Hepatocyte (in vitro differentiated cells): ENCODE results near the gene SNTG2. TPM values are rescaled to one million over a fixed set of nuclear protein-coding genes. Genes with fewer than 3 reads are reported as not detected.

Experiments used
- DNase-seq: peaks from one replicate; pipeline ENCODE4 v3.0.0-alpha.2; 2016; ENCODE audit warnings: low spot score
- H2AFZ ChIP-seq: fragments of 200-600 bp; sonication (generic); 2 replicates; pipeline ENCODE4 v1.6.0; 2016; ENCODE audit warnings: antibody characterized with exemption, mild to moderate bottlenecking
- H3K27ac ChIP-seq: fragments of 200-600 bp; sonication (generic); 2 replicates; pipeline ENCODE4 v1.5.1; 2016; ENCODE audit warnings: mild to moderate bottlenecking
- H3K27me3 ChIP-seq: fragments of 200-600 bp; sonication (generic); 2 replicates; pipeline ENCODE4 v1.6.1; 2016
- H3K36me3 ChIP-seq: fragments of 200-600 bp; sonication (generic); replicated peaks from 2 replicates; pipeline ENCODE4 v1.5.1; 2016; ENCODE audit warnings: low read depth; ENCODE audit not compliant: insufficient read depth
- H3K4me1 ChIP-seq: fragments of 200-600 bp; sonication (generic); 2 replicates; pipeline ENCODE4 v1.5.1; 2016; ENCODE audit warnings: mild to moderate bottlenecking, moderate library complexity; ENCODE audit not compliant: insufficient read depth
- H3K4me2 ChIP-seq: fragments of 200-600 bp; sonication (generic); 2 replicates; pipeline ENCODE4 v1.6.0; 2016
- H3K4me3 ChIP-seq: fragments of 200-600 bp; sonication (generic); 2 replicates; pipeline ENCODE4 v1.5.1; 2016; ENCODE audit warnings: mild to moderate bottlenecking
- H3K79me2 ChIP-seq: fragments of 200-600 bp; sonication (generic); 2 replicates; pipeline ENCODE4 v1.6.0; 2017; ENCODE audit warnings: mild to moderate bottlenecking
- H3K9me2 ChIP-seq: fragments of 200-600 bp; sonication (generic); replicated peaks from 2 replicates; pipeline ENCODE4 v1.6.0; 2017; ENCODE audit warnings: mild to moderate bottlenecking; ENCODE audit not compliant: insufficient read depth
- H3K9me3 ChIP-seq: fragments of 200-600 bp; sonication (generic); 2 replicates; pipeline ENCODE4 v1.5.1; 2016; ENCODE audit warnings: low read depth, mild to moderate bottlenecking
- H4K20me1 ChIP-seq: fragments of 200-600 bp; sonication (generic); 2 replicates; pipeline ENCODE4 v1.6.0; 2016; ENCODE audit warnings: mild to moderate bottlenecking; ENCODE audit not compliant: insufficient read depth, poor library complexity, severe bottlenecking
- CTCF ChIP-seq: fragments of 200-600 bp; sonication (generic); IDR thresholded peaks from 2 replicates; pipeline ENCODE4 v1.5.1; 2016; ENCODE audit warnings: antibody characterized with exemption, mild to moderate bottlenecking; ENCODE audit not compliant: poor library complexity
- EZH2 ChIP-seq: fragments of 200-600 bp; sonication (generic); IDR thresholded peaks from 2 replicates; pipeline ENCODE4 v1.6.1; 2016; ENCODE audit warnings: antibody characterized with exemption, mild to moderate bottlenecking, borderline replicate concordance
- EZH2phosphoT487 ChIP-seq: fragments of 200-600 bp; sonication (generic); IDR thresholded peaks from one replicate; pipeline ENCODE4 v1.6.1; 2018; ENCODE audit warnings: antibody characterized with exemption, mild to moderate bottlenecking, low read depth, moderate library complexity; ENCODE audit not compliant: unreplicated experiment, severe bottlenecking
- WGBS: methylation state at CpG from one replicate; pipeline ENCODE4 v1.1.6; 2016; ENCODE audit warnings: low lambda C conversion rate; ENCODE audit errors: missing lambda C conversion rate; 5-methylcytosine and 5-hydroxymethylcytosine counted together
- polyA plus RNA-seq: library from polyadenylated mRNA; unstranded; fragments of >200 nt; fragmentation: Nextera tagmentation; extraction: Ambion mirVana; gene quantifications from 2 replicates; pipeline ENCODE4 v1.2.1, GENCODE V29; 2016
- total RNA-seq: library from RNA; depleted of rRNA; stranded (reverse); fragments of >200 nt; gene quantifications from 2 replicates; pipeline ENCODE4 v1.2.3, GENCODE V29; 2014

The SNTG2 gene
- total and polyA plus RNA-seq, 2 experiments from 2014 or later, result not detected

DNA sequence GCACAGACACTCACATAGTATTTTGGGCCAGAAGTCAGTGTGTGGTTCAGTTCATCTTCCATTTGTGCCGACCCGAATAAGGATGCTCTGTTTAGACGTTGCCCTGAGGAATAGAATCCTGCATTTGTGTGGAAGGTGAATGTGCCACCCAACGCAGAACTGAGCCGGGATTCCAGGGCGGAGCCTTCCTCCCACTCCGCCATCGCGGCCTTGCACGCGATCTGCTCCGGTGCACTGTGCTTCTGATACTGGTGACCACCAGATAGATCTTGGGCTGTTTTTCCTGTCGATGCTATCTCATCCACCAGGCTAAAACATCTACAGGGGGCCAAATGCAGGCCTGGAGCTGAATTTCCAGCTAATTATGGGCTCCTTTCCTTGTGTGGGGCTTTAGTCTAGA, 29.6 kb upstream of the SNTG2 start:
- H3K9me2 ChIP-seq, result no peaks in the 10 kb centered on the region
- H3K4me2 ChIP-seq, result no peak overlapping the region
- no peak overlapping the region for H3K27ac ChIP-seq
- no peaks in the 10 kb centered on the region for H3K9me3 ChIP-seq
- no peaks in the 10 kb centered on the region for H3K36me3 ChIP-seq
- DNase-seq, result no peak
- TF ChIP-seq CTCF (no peak), EZH2phosphoT487 (no peak), EZH2 (no peak)
- H3K27me3 ChIP-seq, result no peaks in the 10 kb centered on the region
- H3K79me2 ChIP-seq, result no peaks in the 10 kb centered on the region
- H3K4me1 ChIP-seq, result peaks cover 4% of the 10 kb centered on the region
- no peak overlapping the region for H3K4me3 ChIP-seq
- no peak overlapping the region for H2AFZ ChIP-seq
- 93% methylated on average over 13 of the region's 13 CpGs for WGBS
- H4K20me1 ChIP-seq, result no peaks in the 10 kb centered on the region

DNA sequence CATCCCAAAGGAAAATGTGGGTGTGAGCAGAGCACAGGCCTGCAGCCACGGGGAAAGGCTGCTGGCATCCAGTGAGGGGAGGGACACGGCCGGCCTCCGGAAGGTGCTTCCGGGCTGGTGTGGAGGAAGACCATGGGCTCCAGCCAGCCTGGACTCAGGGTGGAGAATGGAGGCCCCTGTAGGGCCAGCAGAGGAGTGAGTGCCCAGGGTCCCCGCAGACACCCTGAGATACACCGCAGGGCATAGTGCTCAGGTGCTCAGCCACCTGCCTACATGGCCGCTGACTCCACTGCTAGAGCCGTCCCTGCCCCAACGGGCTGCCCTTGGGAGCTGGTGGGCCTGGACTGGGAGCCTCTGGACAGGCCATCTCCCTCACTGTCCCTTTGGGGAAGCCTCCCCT, 28.5 kb upstream of the SNTG2 start:
- H2AFZ ChIP-seq, result no peak overlapping the region
- H3K36me3 ChIP-seq, result no peaks in the 10 kb centered on the region
- DNase-seq, result no peak
- 92% methylated on average over 10 of the region's 10 CpGs for WGBS
- H4K20me1 ChIP-seq, result no peaks in the 10 kb centered on the region
- H3K4me3 ChIP-seq, result no peak overlapping the region
- H3K79me2 ChIP-seq, result no peaks in the 10 kb centered on the region
- no peaks in the 10 kb centered on the region for H3K9me2 ChIP-seq
- H3K4me2 ChIP-seq, result no peak overlapping the region
- H3K27me3 ChIP-seq, result no peaks in the 10 kb centered on the region
- H3K9me3 ChIP-seq, result no peaks in the 10 kb centered on the region
- H3K4me1 ChIP-seq, result peaks cover 4% of the 10 kb centered on the region
- H3K27ac ChIP-seq, result no peak overlapping the region
- TF ChIP-seq EZH2phosphoT487 (no peak), CTCF (no peak), EZH2 (no peak)

- Histone ChIP-seq H3K36me3 (no peaks in the 10 kb centered on the region), H3K27ac (no peak overlapping the region), H3K9me2 (no peaks in the 10 kb centered on the region), H3K9me3 (no peaks in the 10 kb centered on the region), H3K79me2 (no peaks in the 10 kb centered on the region), H3K4me2 (no peak overlapping the region), H4K20me1 (no peaks in the 10 kb centered on the region), H3K4me3 (no peak overlapping the region), H3K4me1 (peaks cover 4% of the 10 kb centered on the region), H2AFZ (no peak overlapping the region), H3K27me3 (no peaks in the 10 kb centered on the region)
- no peak for TF ChIP-seq EZH2
- no peak for TF ChIP-seq CTCF
- TF ChIP-seq EZH2phosphoT487, result no peak
- no peak for DNase-seq
- 74% methylated on average over 8 of the region's 8 CpGs for WGBS
Measured at GRCh38 chr2:923832-924601, 26.6 kb upstream of the SNTG2 start.
